K562 (cell line): ENCODE data around the gene SH3BGRL3. TPM values are rescaled to one million over a fixed set of nuclear protein-coding genes. Genes with fewer than 3 reads are reported as not detected.

Experiments used
- ATAC-seq: fragments of 200-7000 bp; cut with Tn5 transposase; 3 replicates; pipeline ENCODE4 v1.9.1; 2020; ENCODE audit warnings: moderate library complexity
- BruUV-seq: library from RNA; stranded (reverse); fragments of 400-500 nt; replicated peaks from 2 replicates; lab custom pipeline; 2021; lab: Mats Ljungman, UMichigan
- CTCF ChIA-PET: fragments of 300-600 bp; formaldehyde crosslinking; extraction: SDS; loops from one replicate; lab custom pipeline; 2021; ENCODE audit warnings: low intra/inter-chr PET ratio; lab: Yijun Ruan, JAX
- POLR2A ChIA-PET: fragments of 300-600, 350-650 bp; sonication (Branson Sonifier 250); formaldehyde crosslinking; extraction: SDS; loops from one replicate; lab custom pipeline; 2021; ENCODE audit warnings: antibody characterized with exemption, inconsistent platforms; lab: Yijun Ruan, JAX
- DNase-seq, 4 experiments: peaks; one replicate each; pipeline versions ENCODE4 v3.0.0 to v3.0.0-alpha.2; 2011 to 2018; ENCODE audit warnings: low spot score in 3 of 4, mixed read lengths in 3 of 4; ENCODE audit errors: extremely low read depth in 1 of 4
- FAIRE-seq: peaks from 2 replicates; lab custom pipeline; 2011; peaks lifted over from hg19 to GRCh38; lab: Jason Lieb, UNC
- H2AFZ ChIP-seq: 2 replicates; pipeline ENCODE4 v1.6.0; 2011; ENCODE audit warnings: low read depth, low read length, control low read depth, inconsistent platforms
- H3K27ac ChIP-seq: fragments of 200-600 bp; 3 replicates; pipeline ENCODE4 v1.8.0; 2011; ENCODE audit warnings: low read depth, mild to moderate bottlenecking, control low read depth, inconsistent platforms, low read length, moderate library complexity, mixed read lengths; ENCODE audit errors: extremely low read depth
- H3K27me3 ChIP-seq, 2 experiments: fragments of 300-600 bp in 1 of 2; 2 replicates in 1 of 2; 3 replicates in 1 of 2; pipeline versions ENCODE4 v1.6.0 to v1.8.0; 2011; ENCODE audit warnings: inconsistent platforms in 2 of 2, low read length in 2 of 2, mild to moderate bottlenecking in 1 of 2, mixed read lengths in 1 of 2, moderate library complexity in 1 of 2; ENCODE audit not compliant: control insufficient read depth in 2 of 2, insufficient read depth in 2 of 2
- H3K36me3 ChIP-seq: fragments of 300-600 bp; 3 replicates; pipeline ENCODE4 v1.8.0; 2011; ENCODE audit warnings: mild to moderate bottlenecking, low read length, inconsistent platforms; ENCODE audit not compliant: control insufficient read depth, insufficient read depth
- H3K4me1 ChIP-seq, 2 experiments: fragments of 200-600 bp in 1 of 2; replicated peaks in 1 of 2; 2 replicates in 1 of 2; 3 replicates in 1 of 2; pipeline versions ENCODE4 v1.5.1 to v1.8.0; 2011; ENCODE audit warnings: inconsistent platforms in 2 of 2, low read length in 2 of 2, mild to moderate bottlenecking in 1 of 2, mixed read lengths in 1 of 2, moderate library complexity in 1 of 2; ENCODE audit not compliant: control insufficient read depth in 2 of 2, insufficient read depth in 2 of 2
- H3K4me2 ChIP-seq: 2 replicates; pipeline ENCODE4 v1.6.1; 2011; ENCODE audit warnings: low read length, control low read depth, inconsistent platforms, mixed read lengths; ENCODE audit not compliant: insufficient read depth
- H3K4me3 ChIP-seq: fragments of 200-600 bp; sonication (generic), shearing (Covaris generic); 2 replicates; pipeline ENCODE4 v1.5.1; 2016; ENCODE audit warnings: control low read depth, inconsistent platforms
- H3K79me2 ChIP-seq: fragments of 200-600 bp; 3 replicates; pipeline ENCODE4 v1.8.0; 2011; ENCODE audit warnings: low read length, inconsistent platforms; ENCODE audit not compliant: control insufficient read depth, insufficient read depth
- H3K9ac ChIP-seq, 2 experiments: 2 replicates each; pipeline versions ENCODE4 v1.6.0 to v1.6.1; 2011; ENCODE audit warnings: low read depth in 2 of 2, low read length in 2 of 2, control low read depth in 1 of 2, inconsistent platforms in 1 of 2, mild to moderate bottlenecking in 1 of 2, mixed read lengths in 1 of 2; ENCODE audit not compliant: insufficient read depth in 1 of 2
- H3K9me1 ChIP-seq: one replicate; pipeline ENCODE4 v1.6.0; 2011; ENCODE audit warnings: inconsistent platforms, mild to moderate bottlenecking, low read length, moderate library complexity; ENCODE audit not compliant: control insufficient read depth, insufficient read depth
- H3K9me3 ChIP-seq: replicated peaks from 2 replicates; pipeline ENCODE4 v1.5.1; 2011; ENCODE audit warnings: low read depth, low read length, inconsistent platforms; ENCODE audit not compliant: control insufficient read depth, insufficient read depth
- H4K20me1 ChIP-seq: replicated peaks from 2 replicates; pipeline ENCODE4 v1.6.1; 2011; ENCODE audit warnings: low read length, inconsistent platforms, mixed read lengths; ENCODE audit not compliant: control insufficient read depth, insufficient read depth
- KDM1A ChIP-seq, 2 experiments: fragments of 450-650 bp; IDR thresholded peaks; 2 replicates each; pipeline ENCODE4 v1.6.1; 2016; ENCODE audit warnings: mild to moderate bottlenecking in 2 of 2
- SMARCA4 ChIP-seq: fragments of 450-650 bp; IDR thresholded peaks from 2 replicates; pipeline ENCODE4 v1.6.1; 2016
- SP1 ChIP-seq: sonication (generic); formaldehyde crosslinking; IDR thresholded peaks from 2 replicates; pipeline ENCODE4 v1.8.1; 2022; ENCODE audit warnings: mild to moderate bottlenecking, missing genetic modification reagents
- TRIM24 ChIP-seq, 2 experiments: fragments of 450-650 bp; IDR thresholded peaks; 2 replicates each; pipeline ENCODE4 v1.6.1; 2016
- TRIM28 ChIP-seq: fragments of 450-650 bp; IDR thresholded peaks from 2 replicates; pipeline ENCODE4 v1.6.1; 2017
- ZNF212 ChIP-seq: fragments of 450-650 bp; formaldehyde crosslinking; IDR thresholded peaks from 2 replicates; pipeline ENCODE4 v1.4.0; 2020; ENCODE audit warnings: mild to moderate bottlenecking
- WGBS: fragments of 100-300 bp; shearing (Covaris generic); methylation state at CpG from one replicate; pipeline ENCODE4 v1.1.6; 2016; ENCODE audit warnings: low coverage, mixed read lengths; ENCODE audit not compliant: insufficient coverage; ENCODE audit errors: missing lambda C conversion rate; 5-methylcytosine and 5-hydroxymethylcytosine counted together
- in situ Hi-C: fragments of 300-500 bp; cut with MboI; formaldehyde crosslinking; loops from 4 replicates; pipeline ENCODE4 v1.15.0; 2018; ENCODE audit warnings: inconsistent platforms, mixed read lengths
- intact Hi-C: fragments of 100-400 bp; cut with micrococcal nuclease; formaldehyde crosslinking; loops from 2 replicates; pipeline ENCODE4 v1.14.2; 2022
- polyA plus RNA-seq, 8 experiments: library from polyadenylated mRNA; depleted of rRNA in 4 of 8; stranded (reverse) in 5 of 8; unstranded in 3 of 8; fragments of >200 nt; fragmentation: Nextera tagmentation in 2 of 8; fragmentation: Illumina TruSeq in 1 of 8; extraction: Ambion mirVana in 2 of 8; extraction: Trizol in 1 of 8; gene quantifications; 2 replicates each; pipeline versions ENCODE4 v1.2.1 to v1.2.3, GENCODE V29; 2011 to 2014; ENCODE audit warnings: inconsistent platforms in 1 of 8, missing spikeins in 1 of 8
- total RNA-seq, 7 experiments: library from RNA; depleted of rRNA in 6 of 7; stranded (reverse); fragments of >200 nt in 6 of 7; fragmentation: Illumina TruSeq in 2 of 7; extraction: Trizol in 2 of 7; gene quantifications; 2 replicates each; pipeline versions ENCODE4 v1.2.1 to v1.2.3, GENCODE V29; 2011 to 2021; ENCODE audit warnings: low replicate concordance in 1 of 7
- TF ChIP-seq, protein P1 (sequence below): IDR thresholded peaks from 2 replicates; pipeline ENCODE4 v1.6.1; 2014; ENCODE audit warnings: antibody characterized with exemption
- TF ChIP-seq, protein P2 (sequence below), 3 experiments: fragments of 200-800 bp in 1 of 3; fragments of 250-450 bp in 1 of 3; fragments of 450-650 bp in 1 of 3; sonication (Bioruptor Pico) in 1 of 3; sonication (Bioruptor generic) in 1 of 3; formaldehyde crosslinking in 1 of 3; IDR thresholded peaks; 2 replicates each; pipeline versions ENCODE4 v1.6.1 to v1.8.0; 2016 to 2022; ENCODE audit warnings: mild to moderate bottlenecking in 2 of 3, missing genetic modification characterization in 2 of 3, missing compliant biosample characterization in 1 of 3, moderate library complexity in 1 of 3

Gene SH3BGRL3
- total and polyA plus RNA-seq, 9 of the 15 experiments (the other 6 are each of a cell fraction or from before 2014, with no cell fraction given) = 30.3 to 140 (median 54.2) TPM

DNA sequence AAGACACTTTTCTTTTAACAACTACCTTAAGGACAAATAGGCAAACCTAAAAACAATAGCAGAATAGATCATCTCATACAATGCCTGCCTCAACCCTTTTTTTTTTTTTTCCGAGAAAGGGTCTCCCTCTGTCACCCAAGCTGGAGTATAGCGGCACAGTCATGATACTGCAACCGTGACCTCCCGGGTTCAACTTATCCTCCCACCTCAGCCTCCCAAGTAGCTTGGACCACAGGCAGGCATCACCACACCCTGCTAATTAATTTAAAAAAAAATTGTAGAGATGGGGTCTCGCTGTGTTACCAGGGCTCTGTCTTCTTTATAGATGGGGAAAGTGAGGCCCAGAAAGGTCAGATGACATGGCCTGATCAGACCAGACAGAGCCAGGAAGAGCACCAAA, 7.9 kb downstream of the SH3BGRL3 start:
- peak overlapping the region; percentile 69 for H3K27ac ChIP-seq
- TF ChIP-seq KDM1A (IDR thresholded peaks at IDR 0.05) = no peak
- TF ChIP-seq TRIM24 (IDR thresholded peaks at IDR 0.05) = no peak
- no peak for TF ChIP-seq TRIM28
- TF ChIP-seq, protein P1, sequence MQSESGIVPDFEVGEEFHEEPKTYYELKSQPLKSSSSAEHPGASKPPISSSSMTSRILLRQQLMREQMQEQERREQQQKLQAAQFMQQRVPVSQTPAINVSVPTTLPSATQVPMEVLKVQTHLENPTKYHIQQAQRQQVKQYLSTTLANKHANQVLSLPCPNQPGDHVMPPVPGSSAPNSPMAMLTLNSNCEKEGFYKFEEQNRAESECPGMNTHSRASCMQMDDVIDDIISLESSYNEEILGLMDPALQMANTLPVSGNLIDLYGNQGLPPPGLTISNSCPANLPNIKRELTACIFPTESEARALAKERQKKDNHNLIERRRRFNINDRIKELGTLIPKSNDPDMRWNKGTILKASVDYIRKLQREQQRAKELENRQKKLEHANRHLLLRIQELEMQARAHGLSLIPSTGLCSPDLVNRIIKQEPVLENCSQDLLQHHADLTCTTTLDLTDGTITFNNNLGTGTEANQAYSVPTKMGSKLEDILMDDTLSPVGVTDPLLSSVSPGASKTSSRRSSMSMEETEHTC = no peak
- no peak for TF ChIP-seq ZNF212 (CRISPR knock-in tag)
- TF ChIP-seq, protein P2, sequence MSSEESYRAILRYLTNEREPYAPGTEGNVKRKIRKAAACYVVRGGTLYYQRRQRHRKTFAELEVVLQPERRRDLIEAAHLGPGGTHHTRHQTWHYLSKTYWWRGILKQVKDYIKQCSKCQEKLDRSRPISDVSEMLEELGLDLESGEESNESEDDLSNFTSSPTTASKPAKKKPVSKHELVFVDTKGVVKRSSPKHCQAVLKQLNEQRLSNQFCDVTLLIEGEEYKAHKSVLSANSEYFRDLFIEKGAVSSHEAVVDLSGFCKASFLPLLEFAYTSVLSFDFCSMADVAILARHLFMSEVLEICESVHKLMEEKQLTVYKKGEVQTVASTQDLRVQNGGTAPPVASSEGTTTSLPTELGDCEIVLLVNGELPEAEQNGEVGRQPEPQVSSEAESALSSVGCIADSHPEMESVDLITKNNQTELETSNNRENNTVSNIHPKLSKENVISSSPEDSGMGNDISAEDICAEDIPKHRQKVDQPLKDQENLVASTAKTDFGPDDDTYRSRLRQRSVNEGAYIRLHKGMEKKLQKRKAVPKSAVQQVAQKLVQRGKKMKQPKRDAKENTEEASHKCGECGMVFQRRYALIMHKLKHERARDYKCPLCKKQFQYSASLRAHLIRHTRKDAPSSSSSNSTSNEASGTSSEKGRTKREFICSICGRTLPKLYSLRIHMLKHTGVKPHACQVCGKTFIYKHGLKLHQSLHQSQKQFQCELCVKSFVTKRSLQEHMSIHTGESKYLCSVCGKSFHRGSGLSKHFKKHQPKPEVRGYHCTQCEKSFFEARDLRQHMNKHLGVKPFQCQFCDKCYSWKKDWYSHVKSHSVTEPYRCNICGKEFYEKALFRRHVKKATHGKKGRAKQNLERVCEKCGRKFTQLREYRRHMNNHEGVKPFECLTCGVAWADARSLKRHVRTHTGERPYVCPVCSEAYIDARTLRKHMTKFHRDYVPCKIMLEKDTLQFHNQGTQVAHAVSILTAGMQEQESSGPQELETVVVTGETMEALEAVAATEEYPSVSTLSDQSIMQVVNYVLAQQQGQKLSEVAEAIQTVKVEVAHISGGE (CRISPR knock-in tag; IDR thresholded peaks at IDR 0.05) = no peak
- no peak for TF ChIP-seq SMARCA4
- TF ChIP-seq SP1 (CRISPR knock-in tag) = no peak
- TF ChIP-seq, all 486 proteins: peak for 0
- H3K27me3 ChIP-seq = no peaks in the 10 kb centered on the region
- H3K9ac ChIP-seq = peak overlapping the region in 1 of 2 experiments; percentile 42; a peak in 3 of 4 replicates
- FAIRE-seq (no peak), ATAC-seq (no peak), DNase-seq (peak in 1 of 4 experiments; percentile 14)
- BruUV-seq = no TSS peak
- peaks cover 70 to 87% of the 10 kb centered on the region in 2 experiments for H3K4me1 ChIP-seq
- H3K4me2 ChIP-seq = peak overlapping the region; percentile 40
- H3K79me2 ChIP-seq = no peaks in the 10 kb centered on the region
- no peaks in the 10 kb centered on the region for H3K9me1 ChIP-seq
- WGBS = 40% methylated on average over 5 of the region's 5 CpGs
- no peak overlapping the region for H2AFZ ChIP-seq
- H3K36me3 ChIP-seq = peaks cover 12% of the 10 kb centered on the region; the same call in 1 of the 3 replicates
- H3K9me3 ChIP-seq = no peaks in the 10 kb centered on the region
- ChIA-PET POLR2A (interaction anchor here (1.0 to 2.0 kb wide), 5 partner anchors 11 to 122 kb away, joined by 3 to 10 read pairs (median 6); partner anchors contain the start of gene CD52), CTCF (interaction anchor here (4.2 kb wide), 1 partner anchor 34 kb away, joined by 29 read pairs; no protein-coding TSS in a partner anchor)
- intact Hi-C loops = loop anchor here (1.0 kb wide), 1 partner anchor 75 kb away; no protein-coding TSS in a partner anchor
- H4K20me1 ChIP-seq = no peaks in the 10 kb centered on the region
- in situ Hi-C loops = loop anchor here (5.0 kb wide), 1 partner anchor 34 kb away; no protein-coding TSS in a partner anchor
- no peak overlapping the region for H3K4me3 ChIP-seq
